Measurements from ENCODE around the gene CIRBP.

- TF ChIP-seq CTCF (IDR thresholded peaks at IDR 0.05) (no peak), POLR2A (IDR thresholded peaks at IDR 0.05) (no peak)
Measured at GRCh38 chr19:1308718-1309117, 39.6 kb downstream of the CIRBP start.
